Measurements from ENCODE around the gene SYT2. TPM values are rescaled to one million over a fixed set of nuclear protein-coding genes. Genes with fewer than 3 reads are reported as not detected.
A peak's percentile ranks its signal among the peaks of the same experiment; 100 is the strongest.
"Not testable (repeated sequence)": the region's sequence is repeated elsewhere in the genome, so short reads cannot be mapped to it uniquely, and the experiment has no call there.

Gene SYT2
- total and polyA plus RNA-seq, 11 donors: 0.03 to 0.09 (median 0.06) TPM; not detected in 6

DNA sequence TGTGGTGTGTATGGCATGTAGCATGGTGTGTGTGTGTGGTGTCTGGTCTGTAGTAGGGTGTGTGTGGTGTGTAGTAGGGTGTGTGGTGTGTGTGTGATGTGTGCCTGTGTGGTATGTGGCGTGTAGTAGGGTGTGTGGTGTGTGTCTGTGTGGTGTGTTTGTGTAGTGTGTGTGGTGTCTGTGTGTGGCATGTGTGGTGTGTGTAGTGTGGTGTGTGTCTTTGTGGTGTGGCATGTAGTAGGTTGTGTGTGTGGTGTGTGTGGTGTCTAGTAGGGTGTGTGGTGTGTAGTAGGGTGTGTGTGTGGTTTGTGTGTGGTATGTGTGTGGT is 85.5 kb downstream of the SYT2 start:
- WGBS, 4 donors: 57 to 89% (median 68%) methylated on average over 1 of the region's 1 CpG
- no peaks in the 10 kb centered on the region for H3K36me3 ChIP-seq
- H3K27ac ChIP-seq: no peak overlapping the region
- H3K4me1 ChIP-seq: peaks cover 0 to 30% (median 16%) of the 10 kb centered on the region in 12 donors
- H3K4me3 ChIP-seq: no peak overlapping the region
- no peaks in the 10 kb centered on the region for H3K9me3 ChIP-seq
- H3K27me3 ChIP-seq: peaks cover 0 to 62% (median 0%) of the 10 kb centered on the region in 9 donors
- TF ChIP-seq, protein P1, sequence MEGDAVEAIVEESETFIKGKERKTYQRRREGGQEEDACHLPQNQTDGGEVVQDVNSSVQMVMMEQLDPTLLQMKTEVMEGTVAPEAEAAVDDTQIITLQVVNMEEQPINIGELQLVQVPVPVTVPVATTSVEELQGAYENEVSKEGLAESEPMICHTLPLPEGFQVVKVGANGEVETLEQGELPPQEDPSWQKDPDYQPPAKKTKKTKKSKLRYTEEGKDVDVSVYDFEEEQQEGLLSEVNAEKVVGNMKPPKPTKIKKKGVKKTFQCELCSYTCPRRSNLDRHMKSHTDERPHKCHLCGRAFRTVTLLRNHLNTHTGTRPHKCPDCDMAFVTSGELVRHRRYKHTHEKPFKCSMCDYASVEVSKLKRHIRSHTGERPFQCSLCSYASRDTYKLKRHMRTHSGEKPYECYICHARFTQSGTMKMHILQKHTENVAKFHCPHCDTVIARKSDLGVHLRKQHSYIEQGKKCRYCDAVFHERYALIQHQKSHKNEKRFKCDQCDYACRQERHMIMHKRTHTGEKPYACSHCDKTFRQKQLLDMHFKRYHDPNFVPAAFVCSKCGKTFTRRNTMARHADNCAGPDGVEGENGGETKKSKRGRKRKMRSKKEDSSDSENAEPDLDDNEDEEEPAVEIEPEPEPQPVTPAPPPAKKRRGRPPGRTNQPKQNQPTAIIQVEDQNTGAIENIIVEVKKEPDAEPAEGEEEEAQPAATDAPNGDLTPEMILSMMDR (IDR thresholded peaks at IDR 0.05): no peak
- no peak for TF ChIP-seq POLR2A (IDR thresholded peaks at IDR 0.05)
- DNase-seq (no peak), ATAC-seq (peak in 1 of 4 donors; percentile 9)
- intact Hi-C loops (cut with DNase I): loop anchor here in 4 of 10 donors (5.0 to 10.0 kb wide), 3 partner anchors 37 to 282 kb away; partner anchors contain the start of genes UBE2T (in 4 of the 4) and PPP1R12B (in 3 of the 4)

DNA sequence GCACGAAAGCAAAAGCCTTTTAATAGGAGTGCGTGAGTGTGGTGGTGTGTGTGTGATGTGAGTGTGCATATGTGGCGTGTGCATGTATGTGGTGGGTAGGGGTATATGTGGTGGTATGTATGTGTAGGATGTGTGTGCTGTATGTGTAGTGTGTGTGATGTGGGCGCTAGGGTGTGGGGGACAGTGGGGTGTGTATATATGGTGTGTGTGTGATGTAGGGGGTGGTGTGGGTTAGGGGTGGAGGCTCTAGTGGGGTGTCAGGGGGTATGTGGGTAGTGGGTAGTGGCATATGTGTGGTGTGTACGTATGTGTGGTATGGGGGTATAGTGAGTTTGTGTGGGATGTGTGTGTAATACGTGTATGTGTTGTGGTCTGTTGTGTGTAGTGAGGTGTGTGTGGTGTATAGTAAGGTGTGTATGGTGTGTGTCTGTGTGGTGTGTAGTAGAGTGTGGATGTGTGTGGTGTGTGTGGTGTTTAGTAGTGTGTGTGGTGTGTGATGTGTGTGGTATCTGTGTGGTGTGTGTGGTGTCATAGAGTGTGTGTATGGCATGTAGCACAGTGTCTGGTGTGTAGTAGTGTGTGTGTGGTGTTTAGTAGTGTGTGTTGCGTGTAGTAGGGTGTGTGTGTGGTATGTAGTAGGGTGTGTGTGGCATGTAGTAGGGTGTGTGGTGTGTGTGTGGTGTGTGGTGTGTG is 86.0 kb downstream of the SYT2 start:
- no peak for TF ChIP-seq POLR2A (IDR thresholded peaks at IDR 0.05)
- TF ChIP-seq, protein P1 (IDR thresholded peaks at IDR 0.05): no peak
- H3K27ac ChIP-seq: no peak overlapping the region
- H3K4me3 ChIP-seq: no peak overlapping the region
- DNase-seq (no peak), ATAC-seq (no peak)
- WGBS, 4 donors: 79 to 94% (median 89%) methylated on average over 7 of the region's 7 CpGs
- peaks cover 0 to 34% (median 16%) of the 10 kb centered on the region in 12 donors for H3K4me1 ChIP-seq
- peaks cover 0 to 66% (median 0%) of the 10 kb centered on the region in 9 donors for H3K27me3 ChIP-seq
- intact Hi-C loops (cut with DNase I): loop anchor here in 4 of 10 donors (5.0 to 10.0 kb wide), 2 partner anchors 279 to 282 kb away; partner anchors contain the start of genes UBE2T (in 4 of the 4) and PPP1R12B (in 3 of the 4)
- H3K9me3 ChIP-seq: no peaks in the 10 kb centered on the region
- no peaks in the 10 kb centered on the region for H3K36me3 ChIP-seq

DNA sequence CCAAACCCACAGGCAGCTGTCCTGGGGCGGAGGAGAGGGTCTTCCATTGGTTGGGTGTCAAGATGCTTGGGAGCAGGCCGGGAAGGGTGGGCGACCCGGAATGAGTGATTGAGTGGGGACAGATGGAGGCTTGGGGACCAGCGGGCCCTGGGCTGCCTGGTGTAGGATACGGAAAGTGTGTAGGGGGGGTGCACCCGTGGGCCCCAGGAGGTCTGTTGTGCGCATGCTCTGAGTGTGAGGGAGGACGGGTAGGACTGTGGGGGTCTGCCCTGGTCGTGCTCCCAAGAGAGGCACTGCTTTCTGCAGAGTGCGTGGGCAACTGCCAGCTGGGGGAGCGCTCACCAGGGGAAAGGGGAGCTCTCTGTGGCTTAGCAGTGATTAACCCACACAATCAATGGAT is 86.8 kb downstream of the SYT2 start:
- intact Hi-C loops (cut with DNase I): loop anchor here in 4 of 10 donors (5.0 to 10.0 kb wide), 2 partner anchors 279 to 281 kb away; partner anchors contain the start of genes UBE2T (in 4 of the 4) and PPP1R12B (in 3 of the 4)
- Histone ChIP-seq H3K27ac (peak overlapping the region in 4 of 12 donors; percentile 24 to 53 (median 48)), H3K27me3 (peaks cover 0 to 70% (median 0%) of the 10 kb centered on the region in 9 donors), H3K4me1 (peaks cover 0 to 42% (median 20%) of the 10 kb centered on the region in 12 donors)
- DNase-seq: peak in 1 of 5 donors; percentile 60
- 71 to 76% (median 72%) methylated on average over 12 of the region's 12 CpGs for WGBS, 4 donors
- H3K9me3 ChIP-seq, ATAC-seq, H3K4me3 ChIP-seq, H3K36me3 ChIP-seq: not testable (repeated sequence)

DNA sequence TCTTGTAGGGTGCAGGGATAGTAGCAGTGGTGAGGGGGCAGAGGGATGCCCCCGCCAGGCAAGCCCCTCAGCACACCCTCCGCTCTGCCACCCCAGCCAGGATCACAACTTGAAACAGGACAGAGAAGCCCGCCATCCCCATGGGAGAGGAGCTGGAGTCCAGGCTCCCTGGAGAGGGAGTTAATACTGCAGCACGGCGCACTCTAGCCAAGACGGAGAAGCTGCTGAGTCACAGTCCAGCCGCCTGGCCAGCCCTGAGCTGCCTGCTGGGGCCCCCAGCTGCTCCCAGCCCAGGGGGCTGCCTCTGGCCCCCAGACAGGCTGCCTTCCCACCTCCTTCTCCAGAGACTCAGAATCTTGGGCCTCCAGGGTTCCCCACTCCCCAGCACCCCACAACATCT is 87.2 kb downstream of the SYT2 start:
- ATAC-seq: peak in 3 of 4 donors; percentile 39 to 70 (median 42)
- TF ChIP-seq, protein P1 (IDR thresholded peaks at IDR 0.05): no peak
- TF ChIP-seq POLR2A (IDR thresholded peaks at IDR 0.05): no peak
- intact Hi-C loops (cut with DNase I): loop anchor here in 4 of 10 donors (5.0 to 10.0 kb wide), 2 partner anchors 278 to 281 kb away; partner anchors contain the start of genes UBE2T (in 4 of the 4) and PPP1R12B (in 3 of the 4)

More for the DNA sequence above, 87.2 kb downstream of the SYT2 start:
- DNase-seq: peak; percentile 35 to 68 (median 63)
- 33 to 65% (median 56%) methylated on average over 3 to 7 of the region's 7 CpGs for WGBS, 4 donors
- no peak overlapping the region for H3K4me3 ChIP-seq
- no peaks in the 10 kb centered on the region for H3K36me3 ChIP-seq
- no peaks in the 10 kb centered on the region for H3K9me3 ChIP-seq
- H3K4me1 ChIP-seq: peaks cover 0 to 45% (median 22%) of the 10 kb centered on the region in 12 donors
- peak overlapping the region in 4 of 12 donors; percentile 24 to 53 (median 48) for H3K27ac ChIP-seq
- H3K27me3 ChIP-seq: peaks cover 0 to 72% (median 0%) of the 10 kb centered on the region in 9 donors

Data from heart left ventricle (tissue), 16 donors.